HCT116 (cell line): Measurements from ENCODE around the gene FTL. TPM values are rescaled to one million over a fixed set of nuclear protein-coding genes. Genes with fewer than 3 reads are reported as not detected.

Source experiments
- ATAC-seq: fragments of 200-7000 bp; cut with Tn5 transposase; 2 replicates; pipeline ENCODE4 v1.9.1; 2020; ENCODE audit warnings: mild to moderate bottlenecking, moderate library complexity
- BruUV-seq: library from RNA; stranded (reverse); fragments of 400-500 nt; replicated peaks from 2 replicates; lab custom pipeline; 2021; lab: Mats Ljungman, UMichigan
- CTCF ChIA-PET: fragments of 300-600 bp; sonication (Branson Sonifier 250); formaldehyde crosslinking; loops from one replicate; lab custom pipeline; 2021; ENCODE audit warnings: antibody characterized with exemption; lab: Charles Lee
- POLR2A ChIA-PET: fragments of 300-600, 350-600 bp; sonication (Branson Sonifier 250); formaldehyde crosslinking; loops from one replicate; lab custom pipeline; 2021; ENCODE audit warnings: antibody characterized with exemption; lab: Charles Lee
- RAD21 ChIA-PET, 2 experiments: fragments of 300-600 bp; sonication (Branson Sonifier 250); formaldehyde crosslinking; loops; one replicate each; lab custom pipeline; 2023; ENCODE audit warnings: low total read pairs in 2 of 2; ENCODE audit not compliant: uncharacterized antibody in 2 of 2, unreplicated experiment in 2 of 2, low non-redundant PET in 1 of 2; lab: Charles Lee
- DNase-seq: peaks from one replicate; pipeline ENCODE4 v3.0.0-alpha.2; 2010; ENCODE audit warnings: low read depth, low spot score
- H2AFZ ChIP-seq: fragments of 200-600 bp; shearing (Covaris generic), sonication (generic); 2 replicates; pipeline ENCODE4 v1.6.1; 2017; ENCODE audit warnings: low read depth, mixed run types, mixed read lengths, antibody characterized with exemption, low read length; ENCODE audit not compliant: poor library complexity, severe bottlenecking
- H3K27ac ChIP-seq: 2 replicates; pipeline ENCODE4 v1.5.1; 2012; ENCODE audit warnings: low read depth, low read length
- H3K27me3 ChIP-seq: fragments of 200-600 bp; sonication (generic); 2 replicates; pipeline ENCODE4 v1.6.1; 2016; ENCODE audit warnings: mixed run types, low read length, mixed read lengths; ENCODE audit not compliant: insufficient read depth
- H3K36me3 ChIP-seq, 2 experiments: fragments of 200-500 bp in 1 of 2; fragments of 200-600 bp in 1 of 2; sonication (Bioruptor generic) in 1 of 2; sonication (generic) in 1 of 2; 2 replicates each; pipeline versions ENCODE4 v1.5.1 to v1.6.1; 2014 to 2016; ENCODE audit warnings: low read length in 2 of 2, inconsistent platforms in 1 of 2, mixed read lengths in 1 of 2, mixed run types in 1 of 2; ENCODE audit not compliant: insufficient read depth in 2 of 2, control insufficient read depth in 1 of 2
- H3K4me1 ChIP-seq, 2 experiments: fragments of 200-600 bp in 1 of 2; sonication (generic) in 1 of 2; 2 replicates each; pipeline versions ENCODE4 v1.5.1 to v1.6.1; 2012 to 2017; ENCODE audit warnings: low read length in 2 of 2, inconsistent platforms in 1 of 2, mild to moderate bottlenecking in 1 of 2, mixed read lengths in 1 of 2, mixed run types in 1 of 2, moderate library complexity in 1 of 2; ENCODE audit not compliant: insufficient read depth in 2 of 2, control insufficient read depth in 1 of 2
- H3K4me2 ChIP-seq: fragments of 200-600 bp; sonication (generic); 2 replicates; pipeline ENCODE4 v1.6.1; 2017; ENCODE audit warnings: mixed run types, low read length, mixed read lengths
- H3K4me3 ChIP-seq, 2 experiments: fragments of 200-600 bp in 1 of 2; sonication (generic) in 1 of 2; replicated peaks in 1 of 2; 2 replicates each; pipeline ENCODE4 v1.5.1; 2011 to 2016; ENCODE audit warnings: low read length in 2 of 2, control low read depth in 1 of 2, low read depth in 1 of 2, mild to moderate bottlenecking in 1 of 2, mixed read lengths in 1 of 2, mixed run types in 1 of 2
- H3K79me2 ChIP-seq: fragments of 200-600 bp; sonication (generic); 2 replicates; pipeline ENCODE4 v1.6.1; 2017; ENCODE audit warnings: mild to moderate bottlenecking, mixed run types, low read length, moderate library complexity, mixed read lengths; ENCODE audit not compliant: insufficient read depth
- H3K9ac ChIP-seq: fragments of 200-600 bp; sonication (generic); 2 replicates; pipeline ENCODE4 v1.6.1; 2016; ENCODE audit warnings: low read length, mixed read lengths
- H3K9me2 ChIP-seq: fragments of 200-600 bp; sonication (generic), shearing (Covaris generic); 2 replicates; pipeline ENCODE4 v1.6.1; 2017; ENCODE audit warnings: mixed run types, mild to moderate bottlenecking, moderate library complexity; ENCODE audit not compliant: insufficient read depth
- H3K9me3 ChIP-seq, 2 experiments: fragments of 200-500 bp in 1 of 2; fragments of 200-600 bp in 1 of 2; sonication (Bioruptor generic) in 1 of 2; sonication (generic) in 1 of 2; 2 replicates each; pipeline ENCODE4 v1.6.1; 2014 to 2017; ENCODE audit warnings: low read length in 2 of 2, mixed read lengths in 2 of 2, inconsistent platforms in 1 of 2, low read depth in 1 of 2, mild to moderate bottlenecking in 1 of 2, mixed run types in 1 of 2, moderate library complexity in 1 of 2; ENCODE audit not compliant: control insufficient read depth in 1 of 2, insufficient read depth in 1 of 2
- H4K20me1 ChIP-seq: fragments of 200-600 bp; sonication (generic), shearing (Covaris generic); 2 replicates; pipeline ENCODE4 v1.6.1; 2017; ENCODE audit warnings: mixed run types, mild to moderate bottlenecking, moderate library complexity; ENCODE audit not compliant: insufficient read depth
- ATF3 ChIP-seq: IDR thresholded peaks from 2 replicates; pipeline ENCODE4 v1.6.1; 2012
- CBX3 ChIP-seq: IDR thresholded peaks from 2 replicates; pipeline ENCODE4 v1.6.1; 2012; ENCODE audit warnings: low read depth
- CEBPB ChIP-seq: IDR thresholded peaks from 2 replicates; pipeline ENCODE4 v1.6.1; 2012; ENCODE audit warnings: low read depth
- CTCF ChIP-seq, 3 experiments: fragments of 200-600 bp in 1 of 3; sonication (generic) in 1 of 3; IDR thresholded peaks in 2 of 3; conservative IDR thresholded peaks in 1 of 3; 2 replicates each; pipeline ENCODE4 v1.5.1; 2012 to 2017; ENCODE audit warnings: low read depth in 2 of 3, low read length in 2 of 3, antibody characterized with exemption in 1 of 3, borderline replicate concordance in 1 of 3, control low read depth in 1 of 3, mild to moderate bottlenecking in 1 of 3, mixed read lengths in 1 of 3, mixed run types in 1 of 3, moderate library complexity in 1 of 3; ENCODE audit not compliant: insufficient read depth in 1 of 3
- EGR1 ChIP-seq: IDR thresholded peaks from 2 replicates; pipeline ENCODE4 v1.6.1; 2012; ENCODE audit warnings: low read depth
- ELF1 ChIP-seq: IDR thresholded peaks from 2 replicates; pipeline ENCODE4 v1.6.1; 2012; ENCODE audit warnings: low read depth, borderline replicate concordance
- EZH2phosphoT487 ChIP-seq: fragments of 200-600 bp; IDR thresholded peaks from 2 replicates; pipeline ENCODE4 v1.6.1; 2018; ENCODE audit warnings: antibody characterized with exemption, borderline replicate concordance
- FOSL1 ChIP-seq: IDR thresholded peaks from 2 replicates; pipeline ENCODE4 v1.6.1; 2012; ENCODE audit warnings: low read depth
- JUND ChIP-seq: IDR thresholded peaks from 2 replicates; pipeline ENCODE4 v1.6.1; 2012
- POLR2A ChIP-seq: IDR thresholded peaks from 2 replicates; pipeline ENCODE4 v1.7.0; 2011; ENCODE audit warnings: borderline replicate concordance; ENCODE audit not compliant: insufficient read depth, insufficient read length; ENCODE audit errors: extremely low read depth
- POLR2AphosphoS5 ChIP-seq: IDR thresholded peaks from 2 replicates; pipeline ENCODE4 v1.6.1; 2011; ENCODE audit warnings: mild to moderate bottlenecking, low read depth, low read length, moderate library complexity
- RAD21 ChIP-seq: IDR thresholded peaks from 2 replicates; pipeline ENCODE4 v1.6.1; 2012; ENCODE audit warnings: low read depth, mild to moderate bottlenecking
- REST ChIP-seq: IDR thresholded peaks from 2 replicates; pipeline ENCODE4 v1.6.1; 2012; ENCODE audit warnings: low read depth
- SP1 ChIP-seq: IDR thresholded peaks from 2 replicates; pipeline ENCODE4 v1.6.1; 2012; ENCODE audit warnings: low read depth
- SRF ChIP-seq: IDR thresholded peaks from 2 replicates; pipeline ENCODE4 v1.6.1; 2012; ENCODE audit warnings: low read depth
- YY1 ChIP-seq: IDR thresholded peaks from 2 replicates; pipeline ENCODE4 v1.6.1; 2011; ENCODE audit warnings: low read length, low read depth, moderate library complexity, mild to moderate bottlenecking; ENCODE audit not compliant: insufficient replicate concordance; ENCODE audit errors: extremely low read depth
- ZBTB33 ChIP-seq: IDR thresholded peaks from 2 replicates; pipeline ENCODE4 v1.6.1; 2011; ENCODE audit warnings: mild to moderate bottlenecking, low read length, moderate library complexity; ENCODE audit not compliant: insufficient replicate concordance; ENCODE audit errors: extremely low read depth
- ZFX ChIP-seq: fragments of 450-650 bp; IDR thresholded peaks from 2 replicates; pipeline ENCODE4 v1.6.1; 2017
- ZNF274 ChIP-seq: fragments of 200-500 bp; sonication (Bioruptor generic); IDR thresholded peaks from 2 replicates; pipeline ENCODE4 v1.6.1; 2014; ENCODE audit warnings: mild to moderate bottlenecking, low read depth, low read length, inconsistent platforms
- intact Hi-C: fragments of 100-400 bp; cut with micrococcal nuclease; formaldehyde crosslinking; loops from 2 replicates; pipeline ENCODE4 v1.10.0; 2022
- total RNA-seq: library from RNA; stranded (reverse); gene quantifications from one replicate; pipeline ENCODE4 v1.2.1, GENCODE V29; 2021; ENCODE audit not compliant: unreplicated experiment

Gene FTL
- total RNA-seq, 1 experiment from 2014 or later = 1,885 TPM

- no peaks in the 10 kb centered on the region for H3K9me3 ChIP-seq
- peaks cover 26% of the 10 kb centered on the region for H3K79me2 ChIP-seq
- H3K4me3 ChIP-seq = no peak overlapping the region
- DNase-seq = no peak
- TF ChIP-seq YY1 (no peak), ATF3 (no peak), EZH2phosphoT487 (no peak), RAD21 (no peak), REST (no peak), POLR2A (no peak), FOSL1 (no peak), CEBPB (no peak), CTCF (IDR thresholded peaks at IDR 0.05 in 2 of 3, conservative IDR thresholded peaks at IDR 0.05 in 1 of 3; ENCODE audit: borderline replicate concordance in 1 of 3, insufficient read depth in 1 of 3, low read depth in 2 of 3, low read length in 2 of 3) (no peak), ELF1 (no peak), ZBTB33 (no peak), ZFX (no peak), JUND (no peak), CBX3 (no peak), EGR1 (no peak), SP1 (no peak), POLR2AphosphoS5 (no peak), ZNF274 (no peak), SRF (no peak)
- H4K20me1 ChIP-seq = no peaks in the 10 kb centered on the region
- H3K4me1 ChIP-seq = peaks cover 6 to 11% of the 10 kb centered on the region in 2 experiments; a peak in 3 of 4 replicates
- POLR2A ChIA-PET = no interaction called here
- intact Hi-C loops = no loop called here
- H3K4me2 ChIP-seq = no peak overlapping the region
- CTCF ChIA-PET = interaction anchor here (1.6 kb wide), 1 partner anchor 9 kb away, joined by 3 read pairs; no protein-coding TSS in a partner anchor
- peaks cover 14 to 17% of the 10 kb centered on the region in 2 experiments; a peak in 2 of 4 replicates for H3K36me3 ChIP-seq
- no TSS peak for BruUV-seq
- no peaks in the 10 kb centered on the region for H3K27me3 ChIP-seq
- RAD21 ChIA-PET = no interaction called here
- no peak overlapping the region for H3K9ac ChIP-seq
- ATAC-seq = no peak
- no peaks in the 10 kb centered on the region for H3K9me2 ChIP-seq
- H2AFZ ChIP-seq = no peak overlapping the region
- no peak overlapping the region for H3K27ac ChIP-seq
Measured at GRCh38 chr19:48988286-48988685, 23.2 kb downstream of the FTL start.
